WERI-Rb-1 (cell line): ENCODE measurements around the gene SQOR.

ENCODE experiments used
- DNase-seq: peaks from one replicate; pipeline ENCODE4 v3.0.0-alpha.2; 2020
- H3K27ac ChIP-seq: fragments of 250-450 bp; sonication (Bioruptor Pico); 2 replicates; pipeline ENCODE4 v1.5.1; 2020; ENCODE audit warnings: mild to moderate bottlenecking, moderate library complexity
- H3K27me3 ChIP-seq: fragments of 250-450 bp; sonication (Bioruptor Pico); 2 replicates; pipeline ENCODE4 v1.5.1; 2021; ENCODE audit warnings: mild to moderate bottlenecking, low read depth, moderate library complexity; ENCODE audit not compliant: insufficient read depth, severe bottlenecking
- H3K36me3 ChIP-seq: fragments of 250-450 bp; sonication (Bioruptor Pico); 2 replicates; pipeline ENCODE4 v1.5.1; 2020; ENCODE audit warnings: mild to moderate bottlenecking, moderate library complexity
- H3K4me3 ChIP-seq: 2 replicates; pipeline ENCODE4 v1.5.1; 2011; ENCODE audit warnings: low read depth, mild to moderate bottlenecking, control low read depth, low read length
- H3K9me3 ChIP-seq: fragments of 250-450 bp; sonication (Bioruptor Pico); 2 replicates; pipeline ENCODE4 v1.5.1; 2021; ENCODE audit warnings: mild to moderate bottlenecking, moderate library complexity; ENCODE audit not compliant: severe bottlenecking
- TF ChIP-seq, protein P1 (sequence below): IDR thresholded peaks from 2 replicates; pipeline ENCODE4 v1.5.1; 2011; ENCODE audit warnings: low read depth, mild to moderate bottlenecking, control low read depth, inconsistent platforms, low read length

SQOR gene

DNA sequence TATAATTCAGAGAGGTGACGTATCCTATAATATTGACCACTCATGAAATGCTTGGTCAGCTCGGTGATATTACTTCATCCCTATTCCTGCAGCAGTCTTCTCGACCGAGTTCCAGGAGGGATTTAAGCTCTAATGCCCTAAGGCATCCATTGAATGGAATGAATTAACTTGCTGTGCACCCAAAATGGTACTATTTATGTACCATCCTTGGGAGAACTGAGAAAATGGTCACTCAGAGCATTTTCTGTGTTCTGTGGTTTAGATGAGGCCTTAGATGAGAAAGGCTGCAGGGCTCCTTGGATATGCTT, 47.0 kb upstream of the SQOR start:
- TF ChIP-seq, protein P1, sequence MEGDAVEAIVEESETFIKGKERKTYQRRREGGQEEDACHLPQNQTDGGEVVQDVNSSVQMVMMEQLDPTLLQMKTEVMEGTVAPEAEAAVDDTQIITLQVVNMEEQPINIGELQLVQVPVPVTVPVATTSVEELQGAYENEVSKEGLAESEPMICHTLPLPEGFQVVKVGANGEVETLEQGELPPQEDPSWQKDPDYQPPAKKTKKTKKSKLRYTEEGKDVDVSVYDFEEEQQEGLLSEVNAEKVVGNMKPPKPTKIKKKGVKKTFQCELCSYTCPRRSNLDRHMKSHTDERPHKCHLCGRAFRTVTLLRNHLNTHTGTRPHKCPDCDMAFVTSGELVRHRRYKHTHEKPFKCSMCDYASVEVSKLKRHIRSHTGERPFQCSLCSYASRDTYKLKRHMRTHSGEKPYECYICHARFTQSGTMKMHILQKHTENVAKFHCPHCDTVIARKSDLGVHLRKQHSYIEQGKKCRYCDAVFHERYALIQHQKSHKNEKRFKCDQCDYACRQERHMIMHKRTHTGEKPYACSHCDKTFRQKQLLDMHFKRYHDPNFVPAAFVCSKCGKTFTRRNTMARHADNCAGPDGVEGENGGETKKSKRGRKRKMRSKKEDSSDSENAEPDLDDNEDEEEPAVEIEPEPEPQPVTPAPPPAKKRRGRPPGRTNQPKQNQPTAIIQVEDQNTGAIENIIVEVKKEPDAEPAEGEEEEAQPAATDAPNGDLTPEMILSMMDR: no peak
- H3K27me3 ChIP-seq: no peaks in the 10 kb centered on the region
- peak overlapping the region; percentile 96 for H3K27ac ChIP-seq
- peak overlapping the region; percentile 87 for H3K4me3 ChIP-seq
- no peak for DNase-seq
- H3K36me3 ChIP-seq: peaks cover 9% of the 10 kb centered on the region
- no peaks in the 10 kb centered on the region for H3K9me3 ChIP-seq

DNA sequence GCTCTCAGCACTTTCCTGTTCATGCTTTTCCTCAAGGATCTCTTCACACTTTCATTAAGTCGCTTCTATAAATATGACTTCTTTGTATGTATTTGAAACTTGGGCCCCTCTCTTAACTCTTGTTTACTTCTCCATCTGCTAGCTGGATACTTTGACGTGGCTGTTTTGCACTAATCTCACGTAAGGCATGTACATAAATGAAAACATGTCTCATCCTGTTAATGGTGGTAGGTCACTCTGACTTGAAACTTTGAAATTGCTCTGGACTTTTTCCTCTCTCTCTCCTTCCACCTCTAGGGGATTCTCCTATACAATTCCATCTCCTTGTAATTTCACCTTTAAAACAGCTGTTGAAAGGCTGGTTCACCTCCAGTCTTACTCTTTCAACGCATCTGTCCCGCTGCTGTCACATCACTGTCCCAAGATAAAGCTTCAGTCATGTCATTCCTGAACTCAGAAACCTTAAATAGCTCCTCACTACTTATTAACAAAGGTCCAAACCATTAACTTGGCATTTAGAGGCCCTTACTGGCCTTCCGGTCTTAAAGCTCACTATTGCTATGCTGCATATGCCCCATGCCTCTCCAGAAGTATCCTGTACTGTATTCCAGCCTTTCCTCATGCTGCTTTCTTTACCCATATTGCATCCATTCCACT, 46.5 kb upstream of the SQOR start:
- H3K36me3 ChIP-seq: peaks cover 11% of the 10 kb centered on the region
- no peak overlapping the region for H3K27ac ChIP-seq
- no peaks in the 10 kb centered on the region for H3K9me3 ChIP-seq
- no peaks in the 10 kb centered on the region for H3K27me3 ChIP-seq
- TF ChIP-seq, protein P1: no peak
- no peak for DNase-seq
- H3K4me3 ChIP-seq: peak overlapping the region; percentile 87

DNA sequence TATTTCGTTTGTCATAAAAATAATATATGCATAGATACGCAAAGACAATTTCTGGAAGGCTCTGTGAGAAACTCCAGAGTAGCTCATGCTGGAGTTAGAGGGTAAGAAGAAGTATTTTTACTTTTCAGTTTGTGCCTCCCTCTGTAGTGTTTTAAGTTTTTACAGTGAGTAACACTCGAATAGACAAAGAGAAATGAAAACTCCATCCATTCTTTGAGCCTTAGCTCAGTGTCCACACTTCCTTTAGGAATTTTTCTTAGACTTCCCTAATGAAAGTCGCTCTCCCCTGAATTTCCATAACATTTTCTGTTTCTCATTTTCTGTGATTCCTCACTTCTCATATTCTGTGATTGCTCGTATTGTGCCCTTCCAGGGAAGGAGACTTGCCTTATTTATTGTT, 45.6 kb upstream of the SQOR start:
- H3K27ac ChIP-seq: no peak overlapping the region
- H3K36me3 ChIP-seq: peaks cover 15% of the 10 kb centered on the region
- TF ChIP-seq, protein P1: no peak
- no peaks in the 10 kb centered on the region for H3K27me3 ChIP-seq
- no peaks in the 10 kb centered on the region for H3K9me3 ChIP-seq
- no peak for DNase-seq
- H3K4me3 ChIP-seq: no peak overlapping the region

DNA sequence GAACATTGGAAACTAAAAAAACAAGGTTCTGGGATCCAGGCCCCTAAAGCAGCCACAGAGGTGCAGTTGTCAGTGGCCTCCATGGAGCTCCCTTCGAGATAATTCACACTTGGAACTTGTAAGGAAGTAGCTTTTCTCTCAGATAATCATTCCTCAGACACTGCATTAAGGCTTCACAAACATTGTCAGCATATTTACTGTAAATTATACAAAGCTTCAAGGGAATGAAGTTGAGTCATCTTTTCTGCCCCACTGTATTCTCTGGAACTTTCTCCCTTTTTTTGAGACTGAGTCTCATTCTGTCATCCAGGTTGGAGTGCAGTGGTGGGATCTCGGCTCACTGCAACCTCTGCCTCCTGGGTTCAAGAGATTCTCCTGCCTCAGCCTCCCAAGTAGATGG, 40.5 kb upstream of the SQOR start:
- no peak overlapping the region for H3K27ac ChIP-seq
- TF ChIP-seq, protein P1: no peak
- DNase-seq: no peak
- no peak overlapping the region for H3K4me3 ChIP-seq
- peaks cover 36% of the 10 kb centered on the region for H3K36me3 ChIP-seq
- H3K9me3 ChIP-seq: no peaks in the 10 kb centered on the region
- H3K27me3 ChIP-seq: no peaks in the 10 kb centered on the region

DNA sequence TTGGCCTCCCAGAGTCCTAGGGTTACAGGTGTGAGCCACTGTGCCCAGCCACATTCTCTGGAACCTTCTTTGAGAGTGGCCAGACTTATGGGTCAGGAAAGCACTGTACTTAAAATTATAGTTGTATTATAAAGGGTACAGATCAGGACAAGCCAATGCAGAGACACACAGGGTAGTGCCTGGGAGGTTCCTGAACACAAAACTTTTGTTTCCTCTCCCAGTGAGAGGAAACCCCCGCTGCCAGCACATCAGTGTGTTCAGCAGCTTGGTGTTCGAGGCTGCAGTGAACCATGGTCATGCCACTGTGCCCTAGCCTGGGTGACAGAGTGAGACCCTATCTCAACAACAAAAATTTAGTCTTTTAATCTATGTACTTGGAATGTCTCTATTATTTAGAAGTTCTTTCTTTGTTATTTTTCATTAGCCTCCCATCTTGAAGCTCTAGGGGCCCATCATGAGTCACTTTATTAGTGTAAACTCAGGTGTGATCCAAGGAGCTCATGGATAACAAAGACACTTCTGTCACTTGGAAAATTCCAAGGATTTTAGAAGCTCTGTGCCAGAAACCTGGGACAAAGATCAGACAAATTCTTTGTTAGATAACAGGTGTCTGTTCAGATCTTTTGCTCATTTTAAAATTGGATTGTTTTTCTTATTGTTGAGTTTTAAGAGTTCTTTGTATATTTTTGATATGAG, 39.8 kb upstream of the SQOR start:
- no peaks in the 10 kb centered on the region for H3K27me3 ChIP-seq
- peaks cover 36% of the 10 kb centered on the region for H3K36me3 ChIP-seq
- TF ChIP-seq, protein P1: no peak
- no peaks in the 10 kb centered on the region for H3K9me3 ChIP-seq
- DNase-seq: no peak
- H3K4me3 ChIP-seq: no peak overlapping the region
- H3K27ac ChIP-seq: no peak overlapping the region

DNA sequence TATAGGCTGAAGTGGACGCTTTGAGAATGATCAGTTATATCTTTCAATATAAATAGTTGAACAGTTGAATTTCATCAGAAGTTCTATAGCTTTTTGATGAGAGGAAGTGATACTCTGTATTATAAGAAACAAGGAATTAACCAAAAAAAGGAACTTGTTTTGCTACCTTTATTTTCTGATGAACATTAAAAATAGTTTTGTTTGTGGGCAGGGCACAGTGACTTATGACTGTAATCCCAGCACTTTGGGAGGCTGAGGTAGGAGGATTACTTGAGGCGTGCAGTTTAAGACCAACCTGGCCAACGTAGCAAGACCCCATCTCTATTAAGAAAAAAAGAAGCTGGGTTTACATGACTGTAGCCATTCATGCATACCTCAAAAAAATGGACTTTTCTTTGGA, 30.9 kb upstream of the SQOR start:
- Histone ChIP-seq H3K4me3 (no peak overlapping the region), H3K9me3 (no peaks in the 10 kb centered on the region), H3K27ac (no peak overlapping the region), H3K27me3 (no peaks in the 10 kb centered on the region), H3K36me3 (peaks cover 16% of the 10 kb centered on the region)
- TF ChIP-seq, protein P1: no peak
- DNase-seq: no peak
